HEK293 (cell line): ENCODE measurements around the gene SEC24B.

Experiments used
- CTCF ChIA-PET: fragments of 350-600 bp; formaldehyde crosslinking; extraction: SDS; loops from one replicate; lab custom pipeline; 2021; ENCODE audit warnings: antibody characterized with exemption; lab: Yijun Ruan, JAX
- POLR2A ChIA-PET: fragments of 300-600 bp; formaldehyde crosslinking; extraction: SDS; loops from one replicate; lab custom pipeline; 2020; ENCODE audit warnings: antibody characterized with exemption, inconsistent platforms; lab: Yijun Ruan, JAX
- H3K27ac ChIP-seq: fragments of 200-500 bp; sonication (Bioruptor generic); 2 replicates; pipeline ENCODE4 v1.5.1; 2014; ENCODE audit warnings: low read depth, low read length, control low read depth, inconsistent platforms; ENCODE audit errors: extremely low read depth
- H3K36me3 ChIP-seq, 2 experiments: fragments of 200-500 bp in 1 of 2; sonication (Bioruptor generic) in 1 of 2; 1 replicate in 1 of 2; 2 replicates in 1 of 2; pipeline ENCODE4 v1.5.1; 2014 to 2017; ENCODE audit warnings: inconsistent platforms in 2 of 2, low read length in 2 of 2; ENCODE audit not compliant: control insufficient read depth in 2 of 2, insufficient read depth in 1 of 2
- H3K4me1 ChIP-seq: fragments of 200-500 bp; sonication (Bioruptor generic); 2 replicates; pipeline ENCODE4 v1.5.1; 2014; ENCODE audit warnings: mild to moderate bottlenecking, low read length, inconsistent platforms; ENCODE audit not compliant: control insufficient read depth, insufficient read depth
- H3K4me3 ChIP-seq: 2 replicates; pipeline ENCODE4 v1.5.1; 2011; ENCODE audit warnings: low read depth, mild to moderate bottlenecking, control low read depth, low read length, moderate library complexity
- H3K9me3 ChIP-seq: fragments of 200-500 bp; sonication (Bioruptor generic); 2 replicates; pipeline ENCODE4 v1.5.1; 2014; ENCODE audit warnings: low read depth, low read length, inconsistent platforms; ENCODE audit not compliant: control insufficient read depth, insufficient read depth
- GFI1B ChIP-seq: fragments of 450-650 bp; formaldehyde crosslinking; IDR thresholded peaks from 2 replicates; pipeline ENCODE4 v1.5.1; 2016; ENCODE audit warnings: missing biosample characterization, missing genetic modification characterization
- MYNN ChIP-seq: fragments of 450-650 bp; formaldehyde crosslinking; IDR thresholded peaks from 2 replicates; pipeline ENCODE4 v1.5.1; 2016; ENCODE audit warnings: missing biosample characterization, missing genetic modification characterization, borderline replicate concordance
- PBX3 ChIP-seq: sonication (generic); formaldehyde crosslinking; IDR thresholded peaks from 2 replicates; pipeline ENCODE4 v1.8.1; 2022; ENCODE audit warnings: mild to moderate bottlenecking, moderate library complexity, missing genetic modification reagents
- REPIN1 ChIP-seq: fragments of 450-650 bp; formaldehyde crosslinking; IDR thresholded peaks from 2 replicates; pipeline ENCODE4 v1.5.1; 2017; ENCODE audit warnings: missing biosample characterization, missing genetic modification characterization, low read depth
- SCRT1 ChIP-seq: fragments of 450-650 bp; formaldehyde crosslinking; IDR thresholded peaks from 2 replicates; pipeline ENCODE4 v1.5.1; 2016; ENCODE audit warnings: missing biosample characterization, missing genetic modification characterization, borderline replicate concordance
- TSHZ1 ChIP-seq: fragments of 450-650 bp; formaldehyde crosslinking; IDR thresholded peaks from 2 replicates; pipeline ENCODE4 v1.5.1; 2016; ENCODE audit warnings: missing biosample characterization, missing genetic modification characterization, borderline replicate concordance
- ZBTB21 ChIP-seq: fragments of 450-650 bp; formaldehyde crosslinking; IDR thresholded peaks from 2 replicates; pipeline ENCODE4 v1.5.1; 2017; ENCODE audit warnings: missing biosample characterization, missing genetic modification characterization
- ZIC2 ChIP-seq: fragments of 450-650 bp; formaldehyde crosslinking; IDR thresholded peaks from 2 replicates; pipeline ENCODE4 v1.5.1; 2016; ENCODE audit warnings: missing biosample characterization, missing genetic modification characterization
- ZNF16 ChIP-seq: fragments of 450-650 bp; formaldehyde crosslinking; IDR thresholded peaks from 2 replicates; pipeline ENCODE4 v1.5.1; 2016; ENCODE audit warnings: low read depth, missing biosample characterization, missing genetic modification characterization
- ZNF2 ChIP-seq: fragments of 450-650 bp; formaldehyde crosslinking; IDR thresholded peaks from 2 replicates; pipeline ENCODE4 v1.5.1; 2016; ENCODE audit warnings: missing biosample characterization, missing genetic modification characterization
- ZNF221 ChIP-seq: fragments of 450-650 bp; formaldehyde crosslinking; IDR thresholded peaks from 2 replicates; pipeline ENCODE4 v1.5.1; 2017; ENCODE audit warnings: missing biosample characterization, missing genetic modification characterization, borderline replicate concordance
- ZNF416 ChIP-seq: fragments of 450-650 bp; formaldehyde crosslinking; IDR thresholded peaks from 2 replicates; pipeline ENCODE4 v1.5.1; 2016; ENCODE audit warnings: missing biosample characterization, missing genetic modification characterization
- ZNF610 ChIP-seq: fragments of 450-650 bp; formaldehyde crosslinking; IDR thresholded peaks from 2 replicates; pipeline ENCODE4 v1.5.1; 2016; ENCODE audit warnings: missing biosample characterization, missing genetic modification characterization, borderline replicate concordance
- ZNF623 ChIP-seq: fragments of 450-650 bp; formaldehyde crosslinking; IDR thresholded peaks from 2 replicates; pipeline ENCODE4 v1.5.1; 2016; ENCODE audit warnings: missing biosample characterization, missing genetic modification characterization
- ZNF654 ChIP-seq: fragments of 450-650 bp; formaldehyde crosslinking; IDR thresholded peaks from 2 replicates; pipeline ENCODE4 v1.5.1; 2016; ENCODE audit warnings: low read depth, missing biosample characterization, missing genetic modification characterization
- ZNF670 ChIP-seq: fragments of 450-650 bp; formaldehyde crosslinking; IDR thresholded peaks from 2 replicates; pipeline ENCODE4 v1.5.1; 2016; ENCODE audit warnings: missing biosample characterization, missing genetic modification characterization, low read depth
- TF ChIP-seq, protein P1 (sequence below): fragments of 450-650 bp; formaldehyde crosslinking; IDR thresholded peaks from 2 replicates; pipeline ENCODE4 v1.5.1; 2017; ENCODE audit warnings: missing biosample characterization, missing genetic modification characterization
- TF ChIP-seq, protein P2 (sequence below): fragments of 450-650 bp; formaldehyde crosslinking; IDR thresholded peaks from 2 replicates; pipeline ENCODE4 v1.5.1; 2016; ENCODE audit warnings: missing biosample characterization, missing genetic modification characterization
- TF ChIP-seq, protein P3 (sequence below): fragments of 450-650 bp; formaldehyde crosslinking; IDR thresholded peaks from 2 replicates; pipeline ENCODE4 v1.5.1; 2017; ENCODE audit warnings: missing biosample characterization, missing genetic modification characterization

Gene SEC24B

DNA sequence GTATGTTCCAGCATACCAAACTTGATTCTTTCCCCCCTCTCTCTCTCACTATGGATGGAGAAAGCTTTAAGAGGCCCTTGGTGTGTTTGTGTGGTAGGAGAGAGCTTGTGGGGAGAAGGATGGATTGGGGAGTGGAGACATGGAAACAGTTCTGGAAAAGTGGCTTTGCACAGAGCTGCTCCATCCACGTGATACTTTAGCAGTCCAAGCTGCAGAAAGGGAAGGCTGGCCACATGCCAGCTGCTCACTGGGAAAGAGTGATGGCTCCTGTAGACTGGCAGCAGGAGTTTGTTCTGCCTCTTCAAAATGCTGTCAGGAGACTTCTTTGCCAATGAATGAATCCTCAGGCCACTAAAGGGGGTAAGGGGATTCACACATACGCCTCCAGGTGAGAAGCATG, 21.7 kb upstream of the SEC24B start:
- TF ChIP-seq, protein P1, sequence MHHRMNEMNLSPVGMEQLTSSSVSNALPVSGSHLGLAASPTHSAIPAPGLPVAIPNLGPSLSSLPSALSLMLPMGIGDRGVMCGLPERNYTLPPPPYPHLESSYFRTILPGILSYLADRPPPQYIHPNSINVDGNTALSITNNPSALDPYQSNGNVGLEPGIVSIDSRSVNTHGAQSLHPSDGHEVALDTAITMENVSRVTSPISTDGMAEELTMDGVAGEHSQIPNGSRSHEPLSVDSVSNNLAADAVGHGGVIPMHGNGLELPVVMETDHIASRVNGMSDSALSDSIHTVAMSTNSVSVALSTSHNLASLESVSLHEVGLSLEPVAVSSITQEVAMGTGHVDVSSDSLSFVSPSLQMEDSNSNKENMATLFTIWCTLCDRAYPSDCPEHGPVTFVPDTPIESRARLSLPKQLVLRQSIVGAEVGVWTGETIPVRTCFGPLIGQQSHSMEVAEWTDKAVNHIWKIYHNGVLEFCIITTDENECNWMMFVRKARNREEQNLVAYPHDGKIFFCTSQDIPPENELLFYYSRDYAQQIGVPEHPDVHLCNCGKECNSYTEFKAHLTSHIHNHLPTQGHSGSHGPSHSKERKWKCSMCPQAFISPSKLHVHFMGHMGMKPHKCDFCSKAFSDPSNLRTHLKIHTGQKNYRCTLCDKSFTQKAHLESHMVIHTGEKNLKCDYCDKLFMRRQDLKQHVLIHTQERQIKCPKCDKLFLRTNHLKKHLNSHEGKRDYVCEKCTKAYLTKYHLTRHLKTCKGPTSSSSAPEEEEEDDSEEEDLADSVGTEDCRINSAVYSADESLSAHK (tag by site-specific recombination) = peak; percentile 54; the same call in 1 of the 2 replicates
- no peak for TF ChIP-seq ZNF416 (tag by site-specific recombination)
- TF ChIP-seq, protein P2, sequence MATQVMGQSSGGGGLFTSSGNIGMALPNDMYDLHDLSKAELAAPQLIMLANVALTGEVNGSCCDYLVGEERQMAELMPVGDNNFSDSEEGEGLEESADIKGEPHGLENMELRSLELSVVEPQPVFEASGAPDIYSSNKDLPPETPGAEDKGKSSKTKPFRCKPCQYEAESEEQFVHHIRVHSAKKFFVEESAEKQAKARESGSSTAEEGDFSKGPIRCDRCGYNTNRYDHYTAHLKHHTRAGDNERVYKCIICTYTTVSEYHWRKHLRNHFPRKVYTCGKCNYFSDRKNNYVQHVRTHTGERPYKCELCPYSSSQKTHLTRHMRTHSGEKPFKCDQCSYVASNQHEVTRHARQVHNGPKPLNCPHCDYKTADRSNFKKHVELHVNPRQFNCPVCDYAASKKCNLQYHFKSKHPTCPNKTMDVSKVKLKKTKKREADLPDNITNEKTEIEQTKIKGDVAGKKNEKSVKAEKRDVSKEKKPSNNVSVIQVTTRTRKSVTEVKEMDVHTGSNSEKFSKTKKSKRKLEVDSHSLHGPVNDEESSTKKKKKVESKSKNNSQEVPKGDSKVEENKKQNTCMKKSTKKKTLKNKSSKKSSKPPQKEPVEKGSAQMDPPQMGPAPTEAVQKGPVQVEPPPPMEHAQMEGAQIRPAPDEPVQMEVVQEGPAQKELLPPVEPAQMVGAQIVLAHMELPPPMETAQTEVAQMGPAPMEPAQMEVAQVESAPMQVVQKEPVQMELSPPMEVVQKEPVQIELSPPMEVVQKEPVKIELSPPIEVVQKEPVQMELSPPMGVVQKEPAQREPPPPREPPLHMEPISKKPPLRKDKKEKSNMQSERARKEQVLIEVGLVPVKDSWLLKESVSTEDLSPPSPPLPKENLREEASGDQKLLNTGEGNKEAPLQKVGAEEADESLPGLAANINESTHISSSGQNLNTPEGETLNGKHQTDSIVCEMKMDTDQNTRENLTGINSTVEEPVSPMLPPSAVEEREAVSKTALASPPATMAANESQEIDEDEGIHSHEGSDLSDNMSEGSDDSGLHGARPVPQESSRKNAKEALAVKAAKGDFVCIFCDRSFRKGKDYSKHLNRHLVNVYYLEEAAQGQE = no peak
- peak; percentile 27; the same call in 1 of the 2 replicates for TF ChIP-seq ZIC2 (tag by site-specific recombination)
- no peak for TF ChIP-seq REPIN1 (tag by site-specific recombination)
- no peak for TF ChIP-seq ZNF670 (tag by site-specific recombination)
- no peak for TF ChIP-seq ZNF654
- TF ChIP-seq ZNF2 = 0 out of 2 replicates have a peak, but pooled peaks have one; percentile 27
- no peak for TF ChIP-seq ZNF610
- TF ChIP-seq SCRT1 (tag by site-specific recombination) = no peak
- TF ChIP-seq ZNF16 (tag by site-specific recombination) = no peak
- no peak for TF ChIP-seq ZNF623 (tag by site-specific recombination)
- Histone ChIP-seq H3K4me1 (0 out of 2 replicates have a peak, but pooled peaks cover 6% of the 10 kb centered on the region), H3K4me3 (no peak overlapping the region), H3K9me3 (no peaks in the 10 kb centered on the region), H3K36me3 (no peaks in the 10 kb centered on the region), H3K27ac (no peak overlapping the region)
- CTCF ChIA-PET = interaction anchor here (0.6 to 1.3 kb wide), 2 partner anchors 577 to 840 kb away, joined by 3 read pairs; no protein-coding TSS in a partner anchor
- POLR2A ChIA-PET = no interaction called here

GRCh38 chr4:109412776-109413175, 20.8 kb upstream of the SEC24B start:
- Histone ChIP-seq H3K27ac (no peak overlapping the region), H3K4me3 (no peak overlapping the region), H3K9me3 (no peaks in the 10 kb centered on the region), H3K4me1 (0 out of 2 replicates have a peak, but pooled peaks cover 6% of the 10 kb centered on the region), H3K36me3 (no peaks in the 10 kb centered on the region)
- ChIA-PET POLR2A (no interaction called here), CTCF (interaction anchor here (1.2 kb wide), 1 partner anchor 9 kb away, joined by 3 read pairs; no protein-coding TSS in a partner anchor)
- no peak for TF ChIP-seq TSHZ1
- TF ChIP-seq PBX3 (CRISPR knock-in tag) = no peak
- TF ChIP-seq, protein P3, sequence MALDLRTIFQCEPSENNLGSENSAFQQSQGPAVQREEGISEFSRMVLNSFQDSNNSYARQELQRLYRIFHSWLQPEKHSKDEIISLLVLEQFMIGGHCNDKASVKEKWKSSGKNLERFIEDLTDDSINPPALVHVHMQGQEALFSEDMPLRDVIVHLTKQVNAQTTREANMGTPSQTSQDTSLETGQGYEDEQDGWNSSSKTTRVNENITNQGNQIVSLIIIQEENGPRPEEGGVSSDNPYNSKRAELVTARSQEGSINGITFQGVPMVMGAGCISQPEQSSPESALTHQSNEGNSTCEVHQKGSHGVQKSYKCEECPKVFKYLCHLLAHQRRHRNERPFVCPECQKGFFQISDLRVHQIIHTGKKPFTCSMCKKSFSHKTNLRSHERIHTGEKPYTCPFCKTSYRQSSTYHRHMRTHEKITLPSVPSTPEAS (tag by site-specific recombination) = no peak
- TF ChIP-seq MYNN (tag by site-specific recombination) = no peak
- no peak for TF ChIP-seq ZBTB21 (tag by site-specific recombination)
- TF ChIP-seq GFI1B (tag by site-specific recombination) = no peak
- TF ChIP-seq ZNF221 (tag by site-specific recombination) = no peak
